ENCODE measurements around the gene SRRM2.

Gene SRRM2

GRCh38 chr16:2757344-2757743 is 4.9 kb downstream of the SRRM2 start:
- in situ Hi-C loops (cut with HindIII; ENCODE audit: low sequenced_read_pairs): no loop called here

- in situ Hi-C loops (cut with HindIII; ENCODE audit: low sequenced_read_pairs): no loop called here
Measured at GRCh38 chr16:2761472-2761871, 9.0 kb downstream of the SRRM2 start.

- in situ Hi-C loops (cut with HindIII; ENCODE audit: low sequenced_read_pairs): no loop called here
Measured at GRCh38 chr16:2761886-2762583, 9.6 kb downstream of the SRRM2 start.

- in situ Hi-C loops (cut with HindIII; ENCODE audit: low sequenced_read_pairs): no loop called here
Measured at GRCh38 chr16:2762711-2763110, 10.3 kb downstream of the SRRM2 start.

- in situ Hi-C loops (cut with HindIII; ENCODE audit: low sequenced_read_pairs): no loop called here
Measured at GRCh38 chr16:2763173-2763572, 10.7 kb downstream of the SRRM2 start.

- in situ Hi-C loops (cut with HindIII; ENCODE audit: low sequenced_read_pairs): no loop called here
Measured at GRCh38 chr16:2764718-2765117, 12.3 kb downstream of the SRRM2 start.

GRCh38 chr16:2765462-2766404 is 13.3 kb downstream of the SRRM2 start:
- in situ Hi-C loops (cut with HindIII; ENCODE audit: low sequenced_read_pairs): no loop called here

- in situ Hi-C loops (cut with HindIII; ENCODE audit: low sequenced_read_pairs): no loop called here
Measured at GRCh38 chr16:2766430-2767139, 14.1 kb downstream of the SRRM2 start.

GRCh38 chr16:2767140-2767731 is 14.8 kb downstream of the SRRM2 start:
- in situ Hi-C loops (cut with HindIII; ENCODE audit: low sequenced_read_pairs): no loop called here

- in situ Hi-C loops (cut with HindIII; ENCODE audit: low sequenced_read_pairs): no loop called here
Measured at GRCh38 chr16:2767891-2768290, 15.5 kb downstream of the SRRM2 start.

- in situ Hi-C loops (cut with HindIII; ENCODE audit: low sequenced_read_pairs): no loop called here
Measured at GRCh38 chr16:2768403-2769089, 16.1 kb downstream of the SRRM2 start.

- in situ Hi-C loops (cut with HindIII; ENCODE audit: low sequenced_read_pairs): no loop called here
Measured at GRCh38 chr16:2769100-2769529, 16.7 kb downstream of the SRRM2 start.

GRCh38 chr16:2769675-2770056 is 17.2 kb downstream of the SRRM2 start:
- in situ Hi-C loops (cut with HindIII; ENCODE audit: low sequenced_read_pairs): loop anchor here (5.0 kb wide), 3 partner anchors 77 to 153 kb away; no protein-coding TSS in a partner anchor

- in situ Hi-C loops (cut with HindIII; ENCODE audit: low sequenced_read_pairs): loop anchor here (5.0 kb wide), 3 partner anchors 78 to 152 kb away; no protein-coding TSS in a partner anchor
Measured at GRCh38 chr16:2770057-2770951, 17.9 kb downstream of the SRRM2 start.

GRCh38 chr16:2771496-2772402 is 19.3 kb downstream of the SRRM2 start:
- in situ Hi-C loops (cut with HindIII; ENCODE audit: low sequenced_read_pairs): loop anchor here (5.0 kb wide), 3 partner anchors 79 to 151 kb away; no protein-coding TSS in a partner anchor

GRCh38 chr16:2773188-2773968 is 20.9 kb downstream of the SRRM2 start:
- in situ Hi-C loops (cut with HindIII; ENCODE audit: low sequenced_read_pairs): loop anchor here (5.0 kb wide), 3 partner anchors 81 to 149 kb away; no protein-coding TSS in a partner anchor
